ENCODE measurements around the gene RASSF5. TPM values are rescaled to one million over a fixed set of nuclear protein-coding genes. Genes with fewer than 3 reads are reported as not detected.

Gene RASSF5
- total and polyA plus RNA-seq, 9 of the 15 experiments (the other 6 are each of a cell fraction or from before 2014, with no cell fraction given), result 6.1 to 41.0 (median 25.2) TPM

DNA sequence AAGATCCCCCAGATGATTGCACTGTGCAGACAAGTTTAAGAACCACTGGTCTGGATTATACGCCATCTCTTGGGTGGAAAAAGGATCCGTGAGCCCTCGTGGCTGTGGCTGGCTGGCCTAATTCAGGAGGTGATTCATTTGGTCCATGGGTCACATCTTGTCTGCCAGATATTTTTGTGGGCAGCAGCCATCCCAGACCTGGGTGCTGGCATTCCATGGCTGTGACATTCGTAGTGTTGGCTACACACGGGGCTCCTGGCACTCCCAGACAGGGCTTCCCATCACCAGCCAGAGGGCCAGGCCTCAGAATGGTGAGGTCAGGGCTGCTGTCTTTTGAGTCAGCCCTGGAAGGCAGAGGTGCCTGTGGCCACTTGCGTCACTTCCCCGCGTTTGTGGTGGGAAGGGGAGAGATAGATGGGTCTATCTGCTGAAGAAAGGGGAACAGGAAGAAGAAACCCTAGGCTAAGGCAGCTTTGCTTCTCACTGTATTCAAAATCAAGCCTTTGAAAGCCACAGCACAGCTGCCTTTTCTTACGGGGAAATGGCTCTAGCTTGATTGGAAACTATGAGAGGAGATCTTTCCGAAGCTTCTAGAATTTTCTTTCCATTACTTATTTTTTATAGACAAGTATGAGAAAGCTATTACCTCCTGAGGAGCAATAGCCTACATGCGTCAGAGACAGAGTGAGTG, 72.6 kb downstream of the RASSF5 start (continued):
- TF ChIP-seq SREBF1 (IDR thresholded peaks at IDR 0.05; ENCODE audit: borderline replicate concordance, low read depth, low read length), result no peak
- TF ChIP-seq CAMTA2 (CRISPR knock-in tag; conservative IDR thresholded peaks at IDR 0.05), result no peak
- TF ChIP-seq, protein P1, sequence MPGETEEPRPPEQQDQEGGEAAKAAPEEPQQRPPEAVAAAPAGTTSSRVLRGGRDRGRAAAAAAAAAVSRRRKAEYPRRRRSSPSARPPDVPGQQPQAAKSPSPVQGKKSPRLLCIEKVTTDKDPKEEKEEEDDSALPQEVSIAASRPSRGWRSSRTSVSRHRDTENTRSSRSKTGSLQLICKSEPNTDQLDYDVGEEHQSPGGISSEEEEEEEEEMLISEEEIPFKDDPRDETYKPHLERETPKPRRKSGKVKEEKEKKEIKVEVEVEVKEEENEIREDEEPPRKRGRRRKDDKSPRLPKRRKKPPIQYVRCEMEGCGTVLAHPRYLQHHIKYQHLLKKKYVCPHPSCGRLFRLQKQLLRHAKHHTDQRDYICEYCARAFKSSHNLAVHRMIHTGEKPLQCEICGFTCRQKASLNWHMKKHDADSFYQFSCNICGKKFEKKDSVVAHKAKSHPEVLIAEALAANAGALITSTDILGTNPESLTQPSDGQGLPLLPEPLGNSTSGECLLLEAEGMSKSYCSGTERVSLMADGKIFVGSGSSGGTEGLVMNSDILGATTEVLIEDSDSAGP (CRISPR knock-in tag; IDR thresholded peaks at IDR 0.05), result no peak
- TF ChIP-seq DPF2 (IDR thresholded peaks at IDR 0.05), result 0 out of 2 replicates have a peak, but pooled peaks have one; percentile 23
- TF ChIP-seq KHSRP (IDR thresholded peaks at IDR 0.05), result no peak
- TF ChIP-seq FOXP1 (CRISPR knock-in tag; IDR thresholded peaks at IDR 0.05), result 0 out of 2 replicates have a peak, but pooled peaks have one; percentile 57
- TF ChIP-seq, protein P2, sequence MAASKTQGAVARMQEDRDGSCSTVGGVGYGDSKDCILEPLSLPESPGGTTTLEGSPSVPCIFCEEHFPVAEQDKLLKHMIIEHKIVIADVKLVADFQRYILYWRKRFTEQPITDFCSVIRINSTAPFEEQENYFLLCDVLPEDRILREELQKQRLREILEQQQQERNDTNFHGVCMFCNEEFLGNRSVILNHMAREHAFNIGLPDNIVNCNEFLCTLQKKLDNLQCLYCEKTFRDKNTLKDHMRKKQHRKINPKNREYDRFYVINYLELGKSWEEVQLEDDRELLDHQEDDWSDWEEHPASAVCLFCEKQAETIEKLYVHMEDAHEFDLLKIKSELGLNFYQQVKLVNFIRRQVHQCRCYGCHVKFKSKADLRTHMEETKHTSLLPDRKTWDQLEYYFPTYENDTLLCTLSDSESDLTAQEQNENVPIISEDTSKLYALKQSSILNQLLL (CRISPR knock-in tag; IDR thresholded peaks at IDR 0.05; ENCODE audit: borderline replicate concordance), result no peak
- TF ChIP-seq, protein P3, sequence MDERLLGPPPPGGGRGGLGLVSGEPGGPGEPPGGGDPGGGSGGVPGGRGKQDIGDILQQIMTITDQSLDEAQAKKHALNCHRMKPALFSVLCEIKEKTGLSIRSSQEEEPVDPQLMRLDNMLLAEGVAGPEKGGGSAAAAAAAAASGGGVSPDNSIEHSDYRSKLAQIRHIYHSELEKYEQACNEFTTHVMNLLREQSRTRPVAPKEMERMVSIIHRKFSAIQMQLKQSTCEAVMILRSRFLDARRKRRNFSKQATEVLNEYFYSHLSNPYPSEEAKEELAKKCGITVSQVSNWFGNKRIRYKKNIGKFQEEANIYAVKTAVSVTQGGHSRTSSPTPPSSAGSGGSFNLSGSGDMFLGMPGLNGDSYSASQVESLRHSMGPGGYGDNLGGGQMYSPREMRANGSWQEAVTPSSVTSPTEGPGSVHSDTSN (CRISPR knock-in tag; IDR thresholded peaks at IDR 0.05; ENCODE audit: low read depth), result no peak
- TF ChIP-seq, protein P3 (tag; conservative IDR thresholded peaks at IDR 0.05; ENCODE audit: low read depth), result no peak
- no peak for TF ChIP-seq NCOA1 (IDR thresholded peaks at IDR 0.05; ENCODE audit: low read depth)
- TF ChIP-seq GATA2 (CRISPR knock-in tag; IDR thresholded peaks at IDR 0.05), result no peak
- no peak for TF ChIP-seq STAT5B (CRISPR knock-in tag; IDR thresholded peaks at IDR 0.05)
- TF ChIP-seq, protein P4, sequence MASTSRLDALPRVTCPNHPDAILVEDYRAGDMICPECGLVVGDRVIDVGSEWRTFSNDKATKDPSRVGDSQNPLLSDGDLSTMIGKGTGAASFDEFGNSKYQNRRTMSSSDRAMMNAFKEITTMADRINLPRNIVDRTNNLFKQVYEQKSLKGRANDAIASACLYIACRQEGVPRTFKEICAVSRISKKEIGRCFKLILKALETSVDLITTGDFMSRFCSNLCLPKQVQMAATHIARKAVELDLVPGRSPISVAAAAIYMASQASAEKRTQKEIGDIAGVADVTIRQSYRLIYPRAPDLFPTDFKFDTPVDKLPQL (IDR thresholded peaks at IDR 0.05; ENCODE audit: extremely low read depth, insufficient read length), result no peak
- TF ChIP-seq PRPF4 (IDR thresholded peaks at IDR 0.05; ENCODE audit: insufficient read depth, low read depth, low read length, poor library complexity, severe bottlenecking), result no peak
- TF ChIP-seq ETV1 (tag; conservative IDR thresholded peaks at IDR 0.05; ENCODE audit: low read depth), result no peak
- no peak for TF ChIP-seq HNRNPUL1 (IDR thresholded peaks at IDR 0.05; ENCODE audit: low read length)
- TF ChIP-seq, protein P5, sequence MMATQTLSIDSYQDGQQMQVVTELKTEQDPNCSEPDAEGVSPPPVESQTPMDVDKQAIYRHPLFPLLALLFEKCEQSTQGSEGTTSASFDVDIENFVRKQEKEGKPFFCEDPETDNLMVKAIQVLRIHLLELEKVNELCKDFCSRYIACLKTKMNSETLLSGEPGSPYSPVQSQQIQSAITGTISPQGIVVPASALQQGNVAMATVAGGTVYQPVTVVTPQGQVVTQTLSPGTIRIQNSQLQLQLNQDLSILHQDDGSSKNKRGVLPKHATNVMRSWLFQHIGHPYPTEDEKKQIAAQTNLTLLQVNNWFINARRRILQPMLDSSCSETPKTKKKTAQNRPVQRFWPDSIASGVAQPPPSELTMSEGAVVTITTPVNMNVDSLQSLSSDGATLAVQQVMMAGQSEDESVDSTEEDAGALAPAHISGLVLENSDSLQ (IDR thresholded peaks at IDR 0.05), result no peak; the same call in 1 of the 2 replicates
- TF ChIP-seq HMG20B (CRISPR knock-in tag; IDR thresholded peaks at IDR 0.05), result no peak
- TF ChIP-seq PCBP2 (IDR thresholded peaks at IDR 0.05; ENCODE audit: low read depth, low read length, poor library complexity, severe bottlenecking), result no peak
- TF ChIP-seq ZNF184 (CRISPR knock-in tag; IDR thresholded peaks at IDR 0.05), result no peak

Measured in K562 (cell line).